22Rv1 (cell line): ENCODE results near the gene TIAL1.

ENCODE experiments used
- H3K27ac ChIP-seq: fragments of 450-650 bp; 2 replicates; pipeline ENCODE4 v1.5.1; 2017
- ZFX ChIP-seq: fragments of 450-650 bp; IDR thresholded peaks from 2 replicates; pipeline ENCODE4 v1.6.1; 2017; ENCODE audit warnings: antibody characterized with exemption, borderline replicate concordance
- TF ChIP-seq, protein P1 (sequence below): fragments of 450-650 bp; IDR thresholded peaks from 2 replicates; pipeline ENCODE4 v1.5.1; 2017; ENCODE audit warnings: mild to moderate bottlenecking

The TIAL1 gene

DNA sequence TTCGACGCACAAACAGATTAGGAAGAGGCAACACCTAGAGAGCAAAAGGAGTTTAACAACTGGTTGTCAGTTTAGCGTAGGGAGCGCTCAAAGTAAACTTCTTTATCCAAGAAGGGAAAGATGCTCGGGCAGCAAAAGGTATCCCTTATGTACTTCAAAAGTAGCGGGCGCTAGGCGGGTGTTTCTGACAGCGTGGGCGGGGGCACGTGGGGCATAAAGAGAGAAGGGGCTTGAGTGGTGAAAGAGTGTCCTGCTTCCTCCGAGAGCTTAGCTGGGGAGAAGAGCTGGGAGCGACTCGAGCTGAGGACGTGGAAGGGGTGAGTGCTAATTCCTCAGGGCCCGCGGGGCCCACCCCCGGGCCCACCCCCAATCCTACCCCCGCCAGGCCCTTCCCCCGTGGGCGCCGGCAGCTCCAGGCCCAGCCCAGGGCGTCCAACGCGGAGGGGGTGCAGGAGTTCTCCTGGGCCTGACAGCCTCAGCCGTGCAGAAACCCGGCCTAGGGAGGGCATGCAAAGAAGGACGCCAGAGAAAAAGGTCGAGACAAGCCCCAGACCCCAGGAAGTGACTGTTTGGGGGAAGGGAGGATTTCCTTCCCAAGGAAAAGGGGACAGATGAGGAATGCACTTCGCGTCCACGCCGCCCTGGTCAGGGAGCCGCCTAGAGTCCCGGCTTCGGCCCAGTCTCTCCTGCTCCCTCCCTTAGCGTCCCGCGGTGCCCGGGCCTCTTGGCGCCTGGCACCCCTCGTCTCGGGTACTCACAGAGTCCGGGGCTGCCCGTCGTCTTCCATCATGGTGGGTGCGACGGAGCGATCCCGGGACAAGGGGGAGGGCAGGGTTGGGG, 868 bp downstream of the TIAL1 start:
- H3K27ac ChIP-seq = peak overlapping the region; percentile 98
- TF ChIP-seq ZFX = no peak
- TF ChIP-seq, protein P1, sequence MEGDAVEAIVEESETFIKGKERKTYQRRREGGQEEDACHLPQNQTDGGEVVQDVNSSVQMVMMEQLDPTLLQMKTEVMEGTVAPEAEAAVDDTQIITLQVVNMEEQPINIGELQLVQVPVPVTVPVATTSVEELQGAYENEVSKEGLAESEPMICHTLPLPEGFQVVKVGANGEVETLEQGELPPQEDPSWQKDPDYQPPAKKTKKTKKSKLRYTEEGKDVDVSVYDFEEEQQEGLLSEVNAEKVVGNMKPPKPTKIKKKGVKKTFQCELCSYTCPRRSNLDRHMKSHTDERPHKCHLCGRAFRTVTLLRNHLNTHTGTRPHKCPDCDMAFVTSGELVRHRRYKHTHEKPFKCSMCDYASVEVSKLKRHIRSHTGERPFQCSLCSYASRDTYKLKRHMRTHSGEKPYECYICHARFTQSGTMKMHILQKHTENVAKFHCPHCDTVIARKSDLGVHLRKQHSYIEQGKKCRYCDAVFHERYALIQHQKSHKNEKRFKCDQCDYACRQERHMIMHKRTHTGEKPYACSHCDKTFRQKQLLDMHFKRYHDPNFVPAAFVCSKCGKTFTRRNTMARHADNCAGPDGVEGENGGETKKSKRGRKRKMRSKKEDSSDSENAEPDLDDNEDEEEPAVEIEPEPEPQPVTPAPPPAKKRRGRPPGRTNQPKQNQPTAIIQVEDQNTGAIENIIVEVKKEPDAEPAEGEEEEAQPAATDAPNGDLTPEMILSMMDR = no peak

DNA sequence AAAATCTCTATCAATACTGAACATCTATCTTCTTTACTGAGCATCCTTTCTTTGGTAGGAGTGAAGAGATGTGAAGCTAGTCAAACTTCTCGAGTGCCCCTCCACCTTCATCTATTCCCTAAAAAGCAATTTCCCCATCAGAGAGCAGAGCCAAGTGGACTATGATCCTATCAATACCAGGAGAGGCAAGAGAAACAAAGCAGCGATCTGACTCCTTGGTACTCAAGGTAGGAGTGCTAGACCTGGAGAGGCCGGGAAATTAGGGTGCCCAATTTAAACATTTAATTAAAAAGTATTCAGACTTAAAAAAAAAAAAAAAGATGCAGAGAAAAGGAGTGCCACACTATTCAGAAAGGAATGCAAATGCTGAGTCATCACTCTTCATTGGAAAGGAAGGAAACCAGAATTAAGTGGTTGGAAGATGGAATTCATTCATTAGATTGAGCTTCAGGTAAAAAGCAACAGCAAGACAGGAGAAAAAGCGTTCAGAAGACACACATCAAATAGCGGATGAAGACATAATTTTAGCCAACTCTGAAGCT, 1.6 kb downstream of the TIAL1 start:
- peak overlapping the region; percentile 98 for H3K27ac ChIP-seq
- no peak for TF ChIP-seq ZFX
- TF ChIP-seq, protein P1 = no peak

DNA sequence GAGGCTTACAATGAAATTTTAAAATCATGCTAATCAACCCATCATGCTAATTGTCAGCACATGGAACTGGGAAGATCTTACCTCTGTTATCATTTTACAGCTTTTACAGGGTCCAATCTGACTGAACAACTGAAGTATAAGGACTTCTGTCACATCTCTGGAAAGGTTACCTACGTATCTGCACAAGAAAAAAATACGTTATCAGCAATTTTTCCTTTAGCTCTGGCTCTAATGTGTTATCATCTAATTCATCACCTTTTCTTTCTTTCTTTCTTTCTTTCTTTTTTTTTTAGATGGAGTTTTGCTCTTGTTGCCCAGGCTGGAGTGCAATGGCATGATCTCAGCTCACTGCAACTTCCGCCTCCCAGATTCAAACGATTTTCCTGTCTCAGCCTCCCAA, 8.7 kb downstream of the TIAL1 start:
- TF ChIP-seq, protein P1 = no peak
- no peak for TF ChIP-seq ZFX
- no peak overlapping the region for H3K27ac ChIP-seq

DNA sequence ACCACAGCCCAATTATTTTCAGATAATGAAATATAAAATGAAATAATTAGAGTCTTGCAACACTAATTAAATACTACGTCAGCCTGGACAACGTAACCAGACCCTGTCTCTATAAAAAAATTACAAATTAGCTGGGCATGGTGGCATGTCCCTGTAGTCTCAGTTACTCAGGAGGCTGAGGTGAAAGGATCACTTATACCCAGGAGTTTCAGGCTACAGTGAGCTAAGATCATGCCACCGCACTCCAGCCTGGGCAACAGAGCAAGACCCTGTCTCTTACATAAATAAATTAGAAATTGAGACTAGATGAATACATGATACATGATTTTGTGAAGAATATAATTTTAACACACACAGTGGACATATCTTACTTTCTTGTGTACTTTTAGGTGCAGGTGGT, 18.4 kb downstream of the TIAL1 start:
- no peak overlapping the region for H3K27ac ChIP-seq
- TF ChIP-seq, protein P1 = no peak
- no peak for TF ChIP-seq ZFX

DNA sequence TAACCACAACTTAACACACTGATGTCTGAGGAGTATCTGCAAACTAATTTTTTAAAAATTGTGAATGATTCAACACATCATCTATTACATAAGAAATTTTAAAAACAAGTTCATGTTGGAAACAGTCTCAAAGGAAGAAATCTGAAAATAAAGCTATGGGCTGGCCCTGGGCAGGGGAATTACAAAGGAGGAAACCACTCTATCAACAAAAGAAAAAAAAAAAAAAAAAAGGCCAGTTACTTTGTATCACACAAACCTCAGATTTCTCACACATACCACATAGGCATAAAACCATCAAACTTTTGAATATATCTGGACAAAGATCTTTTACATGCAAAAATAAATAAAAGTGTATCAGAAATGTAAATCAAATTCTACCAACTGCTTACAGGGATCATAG, 20.8 kb downstream of the TIAL1 start:
- TF ChIP-seq ZFX = no peak
- TF ChIP-seq, protein P1 = no peak

DNA sequence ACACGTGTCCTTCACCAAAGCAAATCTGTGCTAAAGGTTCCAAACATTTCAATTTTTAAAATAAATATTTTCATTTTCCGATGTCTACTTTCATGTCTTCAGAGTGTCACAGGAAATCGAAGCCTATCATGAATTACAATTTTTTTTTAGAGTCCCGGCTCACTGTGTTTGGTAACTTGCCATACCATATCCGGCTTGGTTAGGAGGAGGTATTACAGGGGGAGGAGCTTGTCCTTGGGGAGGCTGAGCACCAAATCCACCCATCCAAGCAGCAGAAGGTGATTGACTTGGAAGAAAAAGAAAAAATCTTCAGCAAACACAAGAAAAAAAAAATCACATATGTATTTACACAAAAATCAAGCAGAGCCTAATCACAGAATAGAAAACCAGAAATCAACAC, 21.3 kb downstream of the TIAL1 start:
- peak overlapping the region; percentile 36; the same call in 1 of the 2 replicates for H3K27ac ChIP-seq
- TF ChIP-seq, protein P1 = no peak
- no peak for TF ChIP-seq ZFX

More for the DNA sequence above, 20.8 kb downstream of the TIAL1 start:
- H3K27ac ChIP-seq = peak overlapping the region; percentile 36; the same call in 1 of the 2 replicates

DNA sequence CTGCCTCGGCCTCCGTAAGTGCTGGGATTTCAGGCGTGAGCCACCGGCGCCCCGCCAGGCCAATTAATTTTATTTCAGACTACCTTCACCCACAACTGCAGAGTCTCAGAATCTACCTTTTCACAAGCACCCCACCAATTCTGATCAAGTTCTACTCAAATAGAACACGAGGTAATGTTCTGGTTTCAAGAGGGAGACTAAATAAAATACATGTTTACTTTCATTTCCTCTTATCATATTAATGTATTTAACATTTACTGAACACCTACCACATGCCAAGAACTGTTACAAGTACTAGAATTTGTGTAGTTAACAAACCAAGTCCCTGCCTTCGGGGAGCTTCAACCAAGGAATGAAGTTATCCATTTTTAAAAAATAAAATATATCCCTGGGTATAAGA, 28.8 kb downstream of the TIAL1 start:
- no peak overlapping the region for H3K27ac ChIP-seq
- TF ChIP-seq ZFX = no peak
- TF ChIP-seq, protein P1 = no peak
